SK-N-MC (cell line): ENCODE results near the gene ATP6V1D.

Source experiments
- EZH2 ChIP-seq: fragments of 200-600 bp; sonication (generic); IDR thresholded peaks from one replicate; pipeline ENCODE4 v1.6.1; 2017; ENCODE audit warnings: antibody characterized with exemption
- POLR2AphosphoS5 ChIP-seq: IDR thresholded peaks from 2 replicates; pipeline ENCODE4 v1.6.1; 2012; ENCODE audit warnings: mild to moderate bottlenecking, low read depth, low read length, borderline replicate concordance

DNA sequence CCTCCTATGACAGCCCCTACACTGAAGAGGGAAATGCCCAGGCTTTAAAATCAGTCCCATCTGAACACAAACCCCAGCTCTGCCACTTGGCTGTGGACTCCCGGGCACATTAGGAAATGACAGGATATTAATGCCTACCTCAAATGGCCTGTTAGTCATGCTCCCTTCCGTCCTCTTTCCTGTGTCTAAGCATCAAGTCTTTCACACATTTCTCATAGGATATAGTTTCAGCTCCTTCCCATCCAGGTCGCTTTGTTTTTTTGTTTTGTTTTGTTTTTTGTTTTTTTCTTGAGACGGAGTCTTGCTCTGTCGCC is 36.2 kb upstream of the ATP6V1D start:
- no peak for TF ChIP-seq POLR2AphosphoS5
- no peak for TF ChIP-seq EZH2
